OCI-LY1 (cell line): ENCODE measurements around the gene RPS6KA2.

Experiments
- H2AFZ ChIP-seq: fragments of 200-600 bp; sonication (generic), shearing (Covaris generic); 2 replicates; pipeline ENCODE4 v1.6.0; 2014; ENCODE audit warnings: antibody characterized with exemption, mild to moderate bottlenecking, low read length
- H3F3A ChIP-seq: fragments of 200-600 bp; sonication (generic), shearing (Covaris generic); 2 replicates; pipeline ENCODE4 v1.6.0; 2014; ENCODE audit warnings: mild to moderate bottlenecking, antibody characterized with exemption, low read length, moderate library complexity; ENCODE audit not compliant: insufficient read depth
- H3K27ac ChIP-seq: fragments of 200-600 bp; sonication (generic); 2 replicates; pipeline ENCODE4 v1.5.1; 2014; ENCODE audit warnings: low read length, mixed run types, mild to moderate bottlenecking, low read depth; ENCODE audit not compliant: poor library complexity, severe bottlenecking
- H3K27me3 ChIP-seq: fragments of 200-600 bp; sonication (generic); 2 replicates; pipeline ENCODE4 v1.6.0; 2014; ENCODE audit warnings: antibody characterized with exemption, mild to moderate bottlenecking, low read length, moderate library complexity; ENCODE audit not compliant: insufficient read depth
- H3K36me3 ChIP-seq: fragments of 200-600 bp; sonication (generic); 2 replicates; pipeline ENCODE4 v1.6.1; 2014; ENCODE audit warnings: mild to moderate bottlenecking, antibody characterized with exemption, low read length, moderate library complexity, mixed read lengths; ENCODE audit not compliant: insufficient read depth
- H3K4me1 ChIP-seq: fragments of 200-600 bp; sonication (generic); 2 replicates; pipeline ENCODE4 v1.5.1; 2014; ENCODE audit warnings: mild to moderate bottlenecking, low read length, moderate library complexity; ENCODE audit not compliant: insufficient read depth, severe bottlenecking
- H3K4me2 ChIP-seq: fragments of 200-600 bp; sonication (generic), shearing (Covaris generic); 2 replicates; pipeline ENCODE4 v1.6.1; 2014; ENCODE audit warnings: low read length
- H3K4me3 ChIP-seq: fragments of 200-600 bp; sonication (generic); 2 replicates; pipeline ENCODE4 v1.5.1; 2014; ENCODE audit warnings: low read length, low read depth, mild to moderate bottlenecking, mixed read lengths; ENCODE audit not compliant: poor library complexity, severe bottlenecking
- H3K79me2 ChIP-seq: fragments of 200-600 bp; shearing (Covaris generic); 2 replicates; pipeline ENCODE4 v1.6.1; 2016; ENCODE audit warnings: mixed run types, low read length, mixed read lengths; ENCODE audit not compliant: insufficient read depth
- H3K9ac ChIP-seq: fragments of 200-600 bp; sonication (generic), shearing (Covaris generic); 2 replicates; pipeline ENCODE4 v1.6.1; 2014; ENCODE audit warnings: mild to moderate bottlenecking, low read length, mixed read lengths
- H3K9me2 ChIP-seq: fragments of 200-600 bp; sonication (generic), shearing (Covaris generic); 2 replicates; pipeline ENCODE4 v1.6.1; 2014; ENCODE audit warnings: low read depth, mild to moderate bottlenecking, low read length, mixed read lengths
- H3K9me3 ChIP-seq: fragments of 200-600 bp; shearing (Covaris generic); 2 replicates; pipeline ENCODE4 v1.6.1; 2014; ENCODE audit warnings: low read length, mixed read lengths
- H4K20me1 ChIP-seq: fragments of 200-600 bp; sonication (generic), shearing (Covaris generic); 2 replicates; pipeline ENCODE4 v1.6.0; 2016; ENCODE audit warnings: mild to moderate bottlenecking, low read length; ENCODE audit not compliant: insufficient read depth
- CTCF ChIP-seq: fragments of 200-600 bp; sonication (generic), shearing (Covaris generic); IDR thresholded peaks from 2 replicates; pipeline ENCODE4 v1.5.1; 2017; ENCODE audit warnings: mild to moderate bottlenecking, antibody characterized with exemption, low read length, moderate library complexity, mixed read lengths
- EZH2 ChIP-seq: fragments of 200-600 bp; sonication (generic), shearing (Covaris generic); IDR thresholded peaks from 2 replicates; pipeline ENCODE4 v1.8.0; 2017; ENCODE audit warnings: borderline replicate concordance, mixed run types, mild to moderate bottlenecking, antibody characterized with exemption, low read length, moderate library complexity, mixed read lengths

The RPS6KA2 gene

GRCh38 chr6:166671434-166672081, 44.5 kb upstream of the RPS6KA2 start:
- Histone ChIP-seq H3K27ac (no peak overlapping the region), H3K4me2 (no peak overlapping the region), H3K9me2 (no peaks in the 10 kb centered on the region), H3K79me2 (no peaks in the 10 kb centered on the region), H3K4me3 (no peak overlapping the region), H3K36me3 (no peaks in the 10 kb centered on the region), H3F3A (no peaks in the 10 kb centered on the region), H3K9ac (no peak overlapping the region), H2AFZ (no peak overlapping the region), H4K20me1 (no peaks in the 10 kb centered on the region), H3K27me3 (0 out of 2 replicates have a peak, but pooled peaks cover 5% of the 10 kb centered on the region), H3K9me3 (no peaks in the 10 kb centered on the region), H3K4me1 (no peaks in the 10 kb centered on the region)
- TF ChIP-seq CTCF (no peak), EZH2 (no peak)

GRCh38 chr6:166670894-166671293, 43.8 kb upstream of the RPS6KA2 start:
- no peaks in the 10 kb centered on the region for H3K4me1 ChIP-seq
- no peak overlapping the region for H3K9ac ChIP-seq
- no peaks in the 10 kb centered on the region for H3K9me3 ChIP-seq
- no peaks in the 10 kb centered on the region for H3K9me2 ChIP-seq
- H3K4me3 ChIP-seq = no peak overlapping the region
- H3K27me3 ChIP-seq = 0 out of 2 replicates have a peak, but pooled peaks cover 5% of the 10 kb centered on the region
- no peak overlapping the region for H3K27ac ChIP-seq
- no peaks in the 10 kb centered on the region for H3K79me2 ChIP-seq
- H4K20me1 ChIP-seq = no peaks in the 10 kb centered on the region
- no peak overlapping the region for H3K4me2 ChIP-seq
- H3F3A ChIP-seq = no peaks in the 10 kb centered on the region
- H3K36me3 ChIP-seq = no peaks in the 10 kb centered on the region
- TF ChIP-seq CTCF = no peak
- no peak for TF ChIP-seq EZH2
- H2AFZ ChIP-seq = no peak overlapping the region

GRCh38 chr6:166670013-166670412, 43.0 kb upstream of the RPS6KA2 start:
- Histone ChIP-seq H3K9me3 (no peaks in the 10 kb centered on the region), H4K20me1 (no peaks in the 10 kb centered on the region), H3K4me3 (no peak overlapping the region), H3F3A (no peaks in the 10 kb centered on the region), H3K9ac (no peak overlapping the region), H3K27me3 (0 out of 2 replicates have a peak, but pooled peaks cover 5% of the 10 kb centered on the region), H3K27ac (no peak overlapping the region), H2AFZ (no peak overlapping the region), H3K36me3 (no peaks in the 10 kb centered on the region), H3K79me2 (no peaks in the 10 kb centered on the region), H3K4me1 (no peaks in the 10 kb centered on the region), H3K9me2 (no peaks in the 10 kb centered on the region), H3K4me2 (no peak overlapping the region)
- TF ChIP-seq EZH2 = no peak
